ENCODE data around the gene LRP8.
A peak's percentile ranks its signal among the peaks of the same experiment; 100 is the strongest.

Gene LRP8

GRCh38 chr1:53270107-53270506 is 57.8 kb downstream of the LRP8 start:
- Mint-ChIP-seq H3K4me1 (ENCODE audit: low read depth) (no peaks in the 10 kb centered on the region), H3K27ac (no peak overlapping the region), H3K4me3 (no peak overlapping the region), H3K9me3 (ENCODE audit: low read depth) (no peaks in the 10 kb centered on the region), H3K36me3 (peaks cover 21% of the 10 kb centered on the region), H3K27me3 (no peaks in the 10 kb centered on the region)

GRCh38 chr1:53267761-53268160 is 60.1 kb downstream of the LRP8 start:
- Mint-ChIP-seq H3K9me3 (ENCODE audit: low read depth) (no peaks in the 10 kb centered on the region), H3K4me3 (no peak overlapping the region), H3K4me1 (ENCODE audit: low read depth) (no peaks in the 10 kb centered on the region), H3K27me3 (no peaks in the 10 kb centered on the region), H3K27ac (no peak overlapping the region), H3K36me3 (peaks cover 34% of the 10 kb centered on the region)

GRCh38 chr1:53266038-53266437 is 61.8 kb downstream of the LRP8 start:
- Mint-ChIP-seq H3K9me3 (ENCODE audit: low read depth) (no peaks in the 10 kb centered on the region), H3K27me3 (no peaks in the 10 kb centered on the region), H3K36me3 (peaks cover 38% of the 10 kb centered on the region)

GRCh38 chr1:53265581-53265980 is 62.3 kb downstream of the LRP8 start:
- Mint-ChIP-seq H3K27ac (no peak overlapping the region), H3K9me3 (ENCODE audit: low read depth) (no peaks in the 10 kb centered on the region), H3K36me3 (peaks cover 42% of the 10 kb centered on the region), H3K4me3 (no peak overlapping the region), H3K27me3 (no peaks in the 10 kb centered on the region), H3K4me1 (ENCODE audit: low read depth) (no peaks in the 10 kb centered on the region)

More at GRCh38 chr1:53266038-53266437, 61.8 kb downstream of the LRP8 start:
- Mint-ChIP-seq H3K4me3 (no peak overlapping the region), H3K27ac (no peak overlapping the region), H3K4me1 (ENCODE audit: low read depth) (no peaks in the 10 kb centered on the region)

DNA sequence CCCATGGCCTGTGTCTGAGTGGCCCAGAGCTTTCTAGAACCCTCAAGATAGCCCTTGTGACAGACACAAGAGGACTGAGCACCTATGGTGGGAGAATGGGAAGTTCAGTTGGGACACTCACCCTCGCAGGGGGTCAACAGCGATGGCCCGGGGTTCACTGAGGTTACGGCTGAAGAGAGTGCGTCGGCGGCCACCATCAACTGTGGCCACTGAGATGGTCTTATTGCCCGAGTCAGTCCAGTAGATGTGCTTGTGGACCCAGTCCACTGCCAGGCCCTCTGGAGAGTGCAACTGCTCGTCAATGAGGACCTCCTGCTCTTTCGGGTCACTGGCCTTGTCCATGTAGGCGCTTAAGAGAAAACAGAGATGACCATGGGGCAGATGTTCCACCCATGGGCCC is 63.8 kb downstream of the LRP8 start:
- Mint-ChIP-seq H3K27me3 (no peaks in the 10 kb centered on the region), H3K4me1 (ENCODE audit: low read depth) (no peaks in the 10 kb centered on the region), H3K27ac (no peak overlapping the region), H3K9me3 (ENCODE audit: low read depth) (no peaks in the 10 kb centered on the region), H3K36me3 (peaks cover 40% of the 10 kb centered on the region), H3K4me3 (no peak overlapping the region)

- Mint-ChIP-seq H3K27me3 (no peaks in the 10 kb centered on the region), H3K27ac (no peak overlapping the region), H3K9me3 (ENCODE audit: low read depth) (no peaks in the 10 kb centered on the region), H3K4me1 (ENCODE audit: low read depth) (no peaks in the 10 kb centered on the region), H3K36me3 (peaks cover 47% of the 10 kb centered on the region), H3K4me3 (no peak overlapping the region)
These were observed 65.9 kb downstream of the LRP8 start for GRCh38 chr1:53262000-53262399.

- peaks cover 48% of the 10 kb centered on the region for H3K36me3 Mint-ChIP-seq
- H3K27me3 Mint-ChIP-seq = no peaks in the 10 kb centered on the region
- no peak overlapping the region for H3K27ac Mint-ChIP-seq
- H3K4me3 Mint-ChIP-seq = no peak overlapping the region
- no peaks in the 10 kb centered on the region for H3K4me1 Mint-ChIP-seq (ENCODE audit: low read depth)
- H3K9me3 Mint-ChIP-seq (ENCODE audit: low read depth) = no peaks in the 10 kb centered on the region
These were observed 67.1 kb downstream of the LRP8 start for GRCh38 chr1:53260631-53261247.

DNA sequence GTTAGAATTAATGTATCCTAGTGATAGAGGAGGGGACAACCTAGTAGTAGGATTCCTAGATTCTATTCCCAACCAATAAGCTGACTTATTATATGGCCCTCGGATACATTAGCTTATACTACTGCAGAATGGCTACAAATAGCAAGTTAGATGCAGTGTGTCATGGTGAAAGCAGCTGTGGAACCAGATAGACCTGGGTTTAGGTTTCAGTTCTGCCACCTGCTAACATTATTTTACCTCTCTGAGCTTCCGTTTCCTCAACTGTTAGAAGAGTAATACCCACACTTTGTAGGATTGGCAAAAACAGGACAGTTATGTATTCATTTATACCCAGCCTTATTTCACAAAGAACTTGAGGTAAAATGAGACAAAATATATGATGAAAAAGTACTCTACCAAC is 67.9 kb downstream of the LRP8 start:
- H3K27me3 Mint-ChIP-seq = no peaks in the 10 kb centered on the region
- no peak overlapping the region for H3K27ac Mint-ChIP-seq
- H3K4me1 Mint-ChIP-seq (ENCODE audit: low read depth) = no peaks in the 10 kb centered on the region
- H3K4me3 Mint-ChIP-seq = no peak overlapping the region
- no peaks in the 10 kb centered on the region for H3K9me3 Mint-ChIP-seq (ENCODE audit: low read depth)
- H3K36me3 Mint-ChIP-seq = peaks cover 40% of the 10 kb centered on the region

- Mint-ChIP-seq H3K4me1 (ENCODE audit: low read depth) (no peaks in the 10 kb centered on the region), H3K4me3 (no peak overlapping the region), H3K27me3 (no peaks in the 10 kb centered on the region), H3K27ac (no peak overlapping the region), H3K9me3 (ENCODE audit: low read depth) (no peaks in the 10 kb centered on the region), H3K36me3 (peaks cover 34% of the 10 kb centered on the region)
These were observed 69.7 kb downstream of the LRP8 start for GRCh38 chr1:53258216-53258615.

GRCh38 chr1:53257454-53258081 is 70.3 kb downstream of the LRP8 start:
- no peak overlapping the region for H3K27ac Mint-ChIP-seq
- H3K4me3 Mint-ChIP-seq = no peak overlapping the region
- H3K27me3 Mint-ChIP-seq = no peaks in the 10 kb centered on the region

GRCh38 chr1:53256511-53257453 is 71.1 kb downstream of the LRP8 start:
- no peak overlapping the region for H3K4me3 Mint-ChIP-seq
- H3K27ac Mint-ChIP-seq = peak overlapping the region; percentile 22
- no peaks in the 10 kb centered on the region for H3K27me3 Mint-ChIP-seq
- no peaks in the 10 kb centered on the region for H3K9me3 Mint-ChIP-seq (ENCODE audit: low read depth)
- peaks cover 30% of the 10 kb centered on the region for H3K36me3 Mint-ChIP-seq
- H3K4me1 Mint-ChIP-seq (ENCODE audit: low read depth) = no peaks in the 10 kb centered on the region

More at GRCh38 chr1:53257454-53258081, 70.3 kb downstream of the LRP8 start:
- Mint-ChIP-seq H3K4me1 (ENCODE audit: low read depth) (no peaks in the 10 kb centered on the region), H3K9me3 (ENCODE audit: low read depth) (no peaks in the 10 kb centered on the region), H3K36me3 (peaks cover 30% of the 10 kb centered on the region)

DNA sequence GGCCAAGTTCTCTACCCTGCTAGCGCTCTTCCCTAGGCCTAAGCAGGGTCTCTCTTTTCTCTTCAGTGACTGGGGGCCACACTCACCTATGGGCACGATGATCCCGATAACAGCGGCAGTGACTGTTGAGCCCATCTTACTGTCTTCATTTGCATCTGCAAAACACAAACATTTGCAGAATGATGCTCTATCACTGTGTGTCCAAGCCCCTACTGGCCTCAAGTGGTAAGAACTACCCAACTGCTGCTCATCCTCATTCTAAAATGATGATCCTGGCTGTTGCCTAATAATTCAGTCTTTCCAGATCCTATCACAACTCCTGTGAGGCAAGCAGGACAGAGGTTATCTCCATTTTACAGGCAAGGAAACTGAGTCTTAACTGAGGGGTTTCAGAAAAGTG is 72.8 kb downstream of the LRP8 start:
- Mint-ChIP-seq H3K4me1 (ENCODE audit: low read depth) (no peaks in the 10 kb centered on the region), H3K27me3 (no peaks in the 10 kb centered on the region), H3K4me3 (no peak overlapping the region), H3K27ac (no peak overlapping the region), H3K9me3 (ENCODE audit: low read depth) (no peaks in the 10 kb centered on the region), H3K36me3 (peaks cover 25% of the 10 kb centered on the region)

DNA sequence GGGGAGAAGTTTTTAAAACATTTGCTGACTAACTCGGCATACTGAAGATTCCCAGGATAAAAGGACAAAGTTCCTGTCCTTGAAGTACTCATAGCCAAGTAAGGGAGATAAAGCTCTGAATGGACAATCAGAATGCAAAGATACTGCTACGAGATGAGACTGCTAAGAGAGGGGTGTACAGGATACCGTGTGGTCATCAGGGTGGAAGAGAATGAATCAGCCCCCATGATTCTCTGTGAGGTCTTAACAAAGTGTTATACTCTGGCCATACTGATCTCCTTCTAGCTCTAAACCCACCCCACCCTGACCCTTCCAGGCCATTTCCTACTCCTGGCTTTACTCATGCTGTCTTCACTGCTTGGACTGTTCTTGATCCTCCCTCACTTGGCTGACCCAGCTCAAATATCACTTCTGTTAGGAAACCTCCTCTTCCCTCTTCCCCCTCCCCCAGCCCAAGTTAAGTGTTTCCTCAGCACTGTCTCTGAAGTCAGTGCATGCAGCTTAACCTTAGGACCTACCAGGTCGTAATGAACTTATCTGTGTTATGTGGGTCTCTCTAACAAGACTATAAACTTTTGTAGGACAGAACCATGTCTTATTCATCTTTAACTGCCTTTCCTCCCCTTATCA is 73.7 kb downstream of the LRP8 start:
- Mint-ChIP-seq H3K4me3 (no peak overlapping the region), H3K27me3 (no peaks in the 10 kb centered on the region), H3K9me3 (ENCODE audit: low read depth) (no peaks in the 10 kb centered on the region), H3K36me3 (peaks cover 30% of the 10 kb centered on the region), H3K27ac (no peak overlapping the region), H3K4me1 (ENCODE audit: low read depth) (no peaks in the 10 kb centered on the region)

- peaks cover 15% of the 10 kb centered on the region for H3K36me3 Mint-ChIP-seq
- H3K27me3 Mint-ChIP-seq = no peaks in the 10 kb centered on the region
These were observed 77.5 kb downstream of the LRP8 start for GRCh38 chr1:53250325-53250724.

DNA sequence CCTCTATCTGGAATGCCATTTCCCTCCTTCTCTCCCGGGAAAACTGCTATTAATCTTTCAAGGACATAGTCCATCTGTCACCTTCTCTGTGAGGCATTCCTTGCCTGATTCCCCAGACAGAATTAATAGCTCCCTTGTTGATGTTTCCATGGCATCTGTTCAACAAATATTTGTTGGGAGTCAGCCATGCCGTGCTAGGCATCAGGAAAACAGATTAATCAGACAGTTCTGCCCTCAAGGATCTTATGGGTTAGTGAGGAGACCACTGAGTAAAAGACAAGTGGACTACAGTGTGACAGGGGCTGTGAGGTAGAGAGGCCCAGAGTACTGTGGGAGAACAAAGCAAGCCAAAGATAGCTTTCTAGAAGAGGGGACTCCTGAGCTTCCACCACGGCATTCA is 78.2 kb downstream of the LRP8 start:
- Mint-ChIP-seq H3K9me3 (ENCODE audit: low read depth) (no peaks in the 10 kb centered on the region), H3K27me3 (no peaks in the 10 kb centered on the region), H3K36me3 (peaks cover 18% of the 10 kb centered on the region), H3K4me3 (no peak overlapping the region), H3K4me1 (ENCODE audit: low read depth) (no peaks in the 10 kb centered on the region), H3K27ac (no peak overlapping the region)

More at GRCh38 chr1:53250325-53250724, 77.5 kb downstream of the LRP8 start:
- Mint-ChIP-seq H3K4me1 (ENCODE audit: low read depth) (no peaks in the 10 kb centered on the region), H3K4me3 (no peak overlapping the region), H3K27ac (no peak overlapping the region), H3K9me3 (ENCODE audit: low read depth) (no peaks in the 10 kb centered on the region)
